H7 (cell line): Measurements from ENCODE around the gene MOGAT1. TPM values are rescaled to one million over a fixed set of nuclear protein-coding genes. Genes with fewer than 3 reads are reported as not detected.

Experiments
- DNase-seq: peaks from one replicate; pipeline ENCODE4 v3.0.0; 2012
- H3K27me3 ChIP-seq: 2 replicates; pipeline ENCODE4 v1.6.0; 2011; ENCODE audit warnings: mild to moderate bottlenecking, low read length; ENCODE audit not compliant: control insufficient read depth, insufficient read depth
- H3K36me3 ChIP-seq: replicated peaks from 2 replicates; pipeline ENCODE4 v1.5.1; 2011; ENCODE audit warnings: low read length; ENCODE audit not compliant: control insufficient read depth, insufficient read depth
- H3K4me3 ChIP-seq: 2 replicates; pipeline ENCODE4 v1.5.1; 2011; ENCODE audit warnings: low read depth, mild to moderate bottlenecking, control low read depth, low read length, moderate library complexity; ENCODE audit not compliant: insufficient read depth
- total RNA-seq: library from RNA; depleted of rRNA; stranded (reverse); fragments of >200 nt; shearing (Covaris generic); gene quantifications from 2 replicates; pipeline ENCODE4 v1.2.3, GENCODE V29; 2014

Gene MOGAT1
- total RNA-seq, 1 experiment from 2014 or later: not detected

DNA sequence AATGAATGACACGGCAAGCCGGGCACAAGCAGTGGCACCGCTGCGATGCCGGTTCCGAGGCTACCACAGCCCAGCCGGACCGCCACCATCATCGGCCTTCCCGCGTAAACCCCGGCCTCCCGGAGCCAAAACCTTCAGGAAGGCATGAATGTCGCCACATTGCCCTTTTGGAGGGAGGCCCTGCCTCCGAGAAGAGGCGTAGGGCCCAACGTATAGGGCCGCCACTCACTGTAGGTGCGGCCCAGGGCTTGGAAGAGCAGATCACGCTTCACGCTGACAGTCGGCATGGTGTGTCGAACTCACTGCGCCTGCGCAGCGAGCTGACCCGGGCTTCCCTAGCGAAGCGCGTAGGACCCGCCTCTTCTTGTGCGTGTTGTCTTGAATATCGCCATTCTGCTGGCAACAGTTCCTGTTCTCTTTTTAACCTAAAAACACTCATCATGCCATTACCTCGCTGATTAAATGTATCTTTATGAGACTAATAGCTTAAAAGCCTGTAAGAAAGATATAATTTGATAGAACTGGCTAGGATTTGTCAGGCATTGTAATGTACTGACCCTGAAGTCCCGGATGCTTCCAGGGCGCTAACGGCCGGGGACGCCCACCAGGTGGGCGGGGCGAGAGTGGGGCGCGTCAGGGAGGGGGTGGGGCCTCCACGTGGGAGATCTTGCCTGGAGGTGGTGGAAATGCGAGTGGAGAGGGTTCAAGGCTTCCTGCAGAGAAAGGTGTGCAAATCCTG is 15.5 kb upstream of the MOGAT1 start, which contains the start of gene FARSB:
TSS of gene FARSB (minus strand) at position 306 of the 739 bp plus-strand sequence. CDS start at position 287, 19 bp downstream.
- Histone ChIP-seq H3K27me3 (no peaks in the 10 kb centered on the region), H3K4me3 (peak within 1 kb of the TSS; percentile 97), H3K36me3 (no peaks in the 10 kb centered on the region)
- peak; percentile 94 for DNase-seq

DNA sequence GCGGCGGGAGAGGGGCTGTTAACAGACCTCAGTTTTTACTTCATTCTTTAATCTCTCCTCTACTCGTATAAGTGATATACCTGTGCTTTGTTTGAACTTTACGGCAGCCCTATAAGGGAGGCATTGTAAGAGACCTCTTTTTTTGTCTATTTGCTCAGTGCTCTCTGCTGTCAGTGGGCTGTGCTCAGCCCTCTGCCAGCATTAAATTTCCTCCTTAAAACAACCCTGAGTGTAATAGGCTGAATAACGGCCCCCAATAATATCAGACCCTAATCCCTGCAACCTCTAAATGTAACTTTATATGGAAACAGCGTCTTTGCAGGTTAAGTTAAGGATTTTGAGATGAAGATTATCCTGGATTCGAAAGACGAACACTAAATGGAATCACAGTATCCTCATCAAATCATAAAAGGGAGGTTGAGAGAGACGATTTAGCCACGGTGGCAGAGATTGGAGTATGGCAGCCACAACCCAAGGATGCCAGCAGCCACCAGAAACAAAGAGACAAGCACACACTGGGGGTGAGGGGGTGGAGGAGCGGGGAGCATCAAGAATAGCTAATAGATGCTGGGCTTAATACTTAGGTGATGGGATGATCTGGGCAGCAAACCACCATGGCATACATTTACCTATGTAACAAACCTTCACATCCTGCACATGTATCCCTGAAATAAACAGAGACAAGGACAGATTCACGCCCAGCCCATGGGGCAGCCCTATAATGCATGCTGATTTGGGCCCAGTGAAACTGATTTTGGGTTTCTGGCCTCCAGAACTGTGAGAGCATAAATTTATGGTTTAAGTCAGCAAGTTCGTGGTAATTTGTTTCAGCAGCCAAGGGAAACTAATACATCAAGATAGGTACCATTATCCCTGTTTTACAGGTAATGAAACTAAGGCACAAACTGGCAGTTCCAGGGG is 14.7 kb upstream of the MOGAT1 start:
- DNase-seq: peak; percentile 21
- Histone ChIP-seq H3K36me3 (no peaks in the 10 kb centered on the region), H3K4me3 (peak overlapping the region; percentile 97), H3K27me3 (no peaks in the 10 kb centered on the region)

DNA sequence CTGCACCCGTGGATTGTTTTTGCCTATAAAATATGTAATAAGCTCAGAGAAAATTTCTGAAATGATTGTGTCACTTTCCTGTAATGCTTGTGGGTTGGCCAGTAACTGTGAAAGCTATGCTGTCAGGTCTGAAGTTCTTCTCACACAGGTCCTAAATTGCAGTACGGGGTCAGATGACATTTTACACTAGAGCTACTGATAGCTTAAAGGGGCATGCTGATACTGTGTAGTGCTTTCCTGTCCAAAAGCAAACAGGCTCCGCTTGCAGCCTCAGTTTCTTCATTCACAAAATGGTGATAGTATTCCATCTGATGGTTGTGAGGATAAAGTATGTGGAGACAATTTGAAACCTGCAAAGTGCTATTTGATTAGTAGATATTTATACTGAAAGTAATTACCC is 8.0 kb upstream of the MOGAT1 start:
- Histone ChIP-seq H3K36me3 (no peaks in the 10 kb centered on the region), H3K4me3 (no peak overlapping the region), H3K27me3 (no peaks in the 10 kb centered on the region)
- DNase-seq: no peak

DNA sequence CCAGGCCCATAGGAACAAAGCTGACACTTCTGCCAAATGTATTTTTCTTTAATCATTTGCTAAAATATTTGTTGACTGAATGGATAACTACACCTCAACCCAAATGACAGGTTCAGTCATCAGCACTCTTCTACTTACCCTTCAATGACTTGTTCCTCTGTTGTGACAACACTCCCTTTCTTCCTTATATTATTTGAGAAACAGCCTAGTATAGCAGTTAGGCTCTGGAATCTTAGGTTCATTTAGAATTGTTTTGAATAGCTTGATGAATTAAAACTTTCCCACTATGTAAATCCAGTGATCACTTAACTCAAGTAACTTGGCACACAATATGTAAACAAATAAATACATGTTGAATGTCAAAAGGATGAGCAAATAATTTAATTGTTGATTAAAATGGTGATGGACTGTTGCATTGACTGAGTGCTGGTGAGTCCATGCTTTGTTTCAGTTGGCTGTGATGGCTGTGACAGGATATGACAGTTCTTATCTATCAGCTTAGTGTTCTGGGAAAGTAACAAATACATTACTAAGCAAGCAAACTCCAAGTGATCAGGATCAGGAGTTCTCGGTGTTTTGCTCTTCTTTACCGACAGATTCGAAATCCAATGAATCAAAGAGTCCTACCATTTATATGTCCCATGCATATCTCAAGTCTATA is 2.8 kb upstream of the MOGAT1 start:
- Histone ChIP-seq H3K27me3 (peaks cover 29% of the 10 kb centered on the region), H3K36me3 (no peaks in the 10 kb centered on the region), H3K4me3 (no peak overlapping the region)
- no peak for DNase-seq

DNA sequence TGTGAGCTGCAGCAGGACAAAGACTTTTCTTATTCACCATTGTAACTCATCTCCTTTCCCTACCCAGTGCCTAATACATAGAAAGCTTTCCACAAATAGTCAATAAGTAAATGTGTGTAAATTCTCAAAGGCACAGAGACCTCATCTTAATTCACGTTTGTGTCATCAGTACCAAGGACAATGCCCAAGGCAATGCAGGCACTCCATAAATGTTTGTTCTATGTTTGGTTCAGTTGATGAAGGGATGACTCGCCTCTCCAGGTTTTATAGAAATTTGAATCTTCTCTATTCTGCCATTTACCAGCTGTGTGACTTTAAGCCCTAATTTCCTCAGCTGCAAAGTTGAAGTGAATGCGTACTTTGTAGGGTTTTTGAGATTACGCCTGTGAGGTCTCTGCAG is 2.1 kb upstream of the MOGAT1 start:
- peaks cover 29% of the 10 kb centered on the region for H3K27me3 ChIP-seq
- H3K4me3 ChIP-seq: no peak overlapping the region
- no peaks in the 10 kb centered on the region for H3K36me3 ChIP-seq
- DNase-seq: no peak

DNA sequence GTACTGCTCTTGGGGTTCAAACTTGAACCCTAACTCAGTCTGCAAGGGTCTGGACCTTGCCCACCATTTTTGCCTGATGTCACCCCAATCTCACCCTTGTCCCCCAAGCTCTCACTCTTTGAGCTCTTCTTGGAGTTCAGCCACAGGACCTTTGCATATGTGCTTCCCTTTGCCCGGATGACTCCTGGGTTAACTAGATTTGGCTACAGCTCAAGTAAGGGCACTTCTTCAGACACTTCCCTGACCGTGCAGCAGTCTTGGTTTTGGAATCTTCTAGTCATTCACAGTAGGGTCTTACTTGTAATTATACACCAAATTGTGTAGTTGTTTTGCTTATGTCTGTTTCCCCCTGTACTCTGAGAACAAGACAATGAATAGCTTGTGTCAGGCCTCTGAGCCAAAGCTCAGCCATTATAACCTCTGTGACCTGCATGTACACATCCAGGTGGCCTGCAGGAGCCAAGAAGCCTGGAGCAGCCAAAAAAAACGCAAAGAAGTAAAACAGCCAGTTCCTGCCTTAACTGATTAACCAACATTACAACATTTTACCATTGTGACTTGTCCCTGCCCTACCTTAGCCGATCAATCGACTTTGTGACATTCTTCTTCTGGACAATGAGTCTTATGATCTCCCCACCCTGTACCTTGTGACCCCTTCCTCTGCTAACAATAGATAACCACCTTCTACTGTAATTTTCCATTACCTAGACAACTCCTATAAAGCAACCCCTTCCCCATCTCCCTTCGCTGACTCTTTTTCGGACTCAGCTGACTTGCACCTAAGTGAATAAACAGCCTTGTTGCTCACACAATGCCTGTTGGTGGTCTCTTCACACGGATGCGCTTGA is 1.0 kb upstream of the MOGAT1 start:
- H3K27me3 ChIP-seq: peaks cover 29% of the 10 kb centered on the region
- DNase-seq: no peak
- no peak overlapping the region for H3K4me3 ChIP-seq
- H3K36me3 ChIP-seq: no peaks in the 10 kb centered on the region

DNA sequence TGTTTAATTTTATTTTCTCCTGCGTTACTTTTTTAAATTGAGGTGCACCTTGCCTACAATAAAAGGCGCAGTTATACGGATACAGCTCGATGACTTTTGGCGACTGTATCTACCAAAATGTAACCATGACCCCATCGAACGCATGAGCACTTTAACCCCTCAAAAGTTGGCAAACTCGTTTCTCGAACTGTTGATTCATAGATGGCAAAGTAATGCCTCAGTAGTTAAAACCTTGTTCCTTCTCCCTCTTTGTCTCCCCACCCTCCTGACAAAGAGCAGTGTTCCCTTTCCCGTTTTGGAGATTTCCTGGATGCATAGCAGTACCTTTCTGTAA is 577 bp downstream of the MOGAT1 start:
- peak overlapping the region; percentile 63 for H3K4me3 ChIP-seq
- DNase-seq: peak; percentile 22
- H3K27me3 ChIP-seq: peaks cover 29% of the 10 kb centered on the region
- H3K36me3 ChIP-seq: no peaks in the 10 kb centered on the region

DNA sequence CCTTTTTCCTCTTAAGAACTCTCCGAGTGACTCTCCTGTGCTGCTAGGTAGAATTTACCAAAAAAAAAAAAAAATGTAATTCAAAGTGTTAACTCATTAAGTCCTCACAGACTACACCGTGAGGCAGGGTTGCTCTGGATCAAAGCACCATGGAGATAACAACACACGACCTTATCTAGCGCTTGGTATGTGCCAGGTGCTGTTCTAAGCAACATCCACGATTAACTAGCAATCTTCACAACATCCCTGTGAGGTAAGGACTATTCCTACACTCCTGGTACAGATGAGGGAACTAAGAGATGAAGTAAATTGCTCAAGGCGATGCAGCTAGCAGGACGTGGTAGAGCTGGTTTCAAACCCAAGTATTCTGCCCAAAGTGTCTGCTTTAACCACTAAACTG is 1.8 kb downstream of the MOGAT1 start:
- DNase-seq: no peak
- H3K4me3 ChIP-seq: no peak overlapping the region
- peaks cover 29% of the 10 kb centered on the region for H3K27me3 ChIP-seq

DNA sequence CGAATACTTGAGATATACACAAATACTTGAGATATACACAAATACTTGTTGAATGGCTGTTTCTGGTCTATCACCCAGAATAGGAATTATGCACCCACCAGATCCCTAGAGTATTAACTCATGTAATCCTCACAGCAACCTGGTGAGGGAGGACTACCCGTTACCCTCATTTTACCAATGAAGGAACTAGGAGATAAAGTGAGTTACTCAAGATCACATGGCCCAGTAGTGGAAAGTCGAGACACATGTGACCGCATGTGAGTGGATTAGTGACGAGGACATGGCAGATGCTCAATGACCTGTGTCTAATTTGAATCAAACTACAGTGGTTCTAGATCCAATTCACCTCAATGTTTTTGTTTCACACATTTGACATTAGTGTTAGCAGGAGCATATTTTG is 2.4 kb downstream of the MOGAT1 start:
- no peak for DNase-seq
- H3K27me3 ChIP-seq: peaks cover 29% of the 10 kb centered on the region
- no peak overlapping the region for H3K4me3 ChIP-seq
- H3K36me3 ChIP-seq: no peaks in the 10 kb centered on the region

More for the DNA sequence above, 1.8 kb downstream of the MOGAT1 start:
- H3K36me3 ChIP-seq: no peaks in the 10 kb centered on the region

DNA sequence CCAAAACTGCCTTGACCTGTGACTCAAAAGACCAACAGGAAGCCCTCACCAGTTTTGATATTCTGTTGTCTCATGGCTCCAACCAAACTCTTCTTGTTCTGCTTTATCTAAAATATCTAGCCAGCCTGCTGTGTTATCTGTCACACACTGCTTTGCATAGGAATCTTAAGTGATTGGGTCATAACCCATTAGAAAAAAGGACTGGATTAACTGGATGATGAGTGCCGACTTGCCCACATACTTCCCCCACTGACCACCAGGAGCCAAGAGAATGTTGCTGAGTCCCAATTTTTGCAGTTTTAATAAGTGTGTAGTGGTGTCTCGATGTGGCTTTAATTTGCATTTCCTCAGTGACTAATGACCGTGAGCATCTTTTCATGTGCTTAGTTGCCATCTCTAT is 6.5 kb downstream of the MOGAT1 start:
- Histone ChIP-seq H3K4me3 (no peak overlapping the region), H3K27me3 (peaks cover 1% of the 10 kb centered on the region; the same call in 1 of the 2 replicates), H3K36me3 (no peaks in the 10 kb centered on the region)
- DNase-seq: no peak

DNA sequence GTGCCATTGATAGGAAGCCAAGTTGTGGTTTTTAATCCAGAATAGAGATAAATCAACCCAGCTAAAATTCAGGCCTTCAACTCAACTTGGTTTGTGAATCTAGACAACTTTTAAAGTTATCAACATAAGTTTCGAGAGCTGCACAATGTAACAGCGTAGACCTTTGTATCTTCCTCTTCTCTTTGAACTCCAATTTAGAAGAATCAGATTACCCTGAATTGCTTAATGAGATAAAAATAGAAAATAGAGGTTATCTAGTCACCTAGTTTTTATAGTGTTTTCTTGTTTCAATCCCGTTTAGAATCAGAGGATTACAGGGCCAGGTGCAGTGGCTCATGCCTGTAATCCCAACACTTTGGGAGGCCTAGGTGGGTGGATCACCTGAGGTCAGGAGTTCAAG is 12.3 kb downstream of the MOGAT1 start:
- Histone ChIP-seq H3K36me3 (no peaks in the 10 kb centered on the region), H3K4me3 (no peak overlapping the region), H3K27me3 (no peaks in the 10 kb centered on the region)
- DNase-seq: no peak

DNA sequence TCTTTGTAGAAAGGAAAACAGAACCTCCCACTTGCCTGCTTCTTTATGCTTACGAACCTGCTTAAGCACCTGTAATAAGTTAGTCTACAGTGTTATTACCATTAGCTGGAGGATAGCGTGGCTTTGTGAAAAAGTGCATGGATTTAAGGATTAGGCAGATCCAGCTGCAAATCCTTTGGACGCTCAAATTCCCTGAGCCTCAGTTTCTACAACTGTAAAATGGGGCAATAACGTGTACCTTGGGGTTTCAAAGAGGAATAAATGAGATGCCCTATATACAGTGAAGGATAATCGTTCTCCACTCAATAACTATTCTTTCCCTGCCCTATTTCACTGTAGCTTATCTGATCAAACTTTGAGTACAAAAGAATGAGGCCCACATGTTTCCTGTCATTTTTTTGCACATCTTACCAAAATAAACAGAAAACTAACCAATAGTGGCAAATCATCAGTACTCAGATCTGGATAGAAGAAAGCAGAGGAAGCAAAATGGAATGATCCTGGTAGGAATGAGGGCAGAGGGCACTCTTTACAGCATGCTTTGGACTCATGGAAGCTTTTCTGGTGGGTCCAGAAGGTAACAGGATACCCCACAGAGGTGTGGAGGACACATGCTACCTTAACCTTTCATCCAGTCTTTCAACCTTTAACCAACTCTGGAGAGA is 14.8 kb downstream of the MOGAT1 start:
- Histone ChIP-seq H3K27me3 (no peaks in the 10 kb centered on the region), H3K36me3 (no peaks in the 10 kb centered on the region)
- no peak for DNase-seq

DNA sequence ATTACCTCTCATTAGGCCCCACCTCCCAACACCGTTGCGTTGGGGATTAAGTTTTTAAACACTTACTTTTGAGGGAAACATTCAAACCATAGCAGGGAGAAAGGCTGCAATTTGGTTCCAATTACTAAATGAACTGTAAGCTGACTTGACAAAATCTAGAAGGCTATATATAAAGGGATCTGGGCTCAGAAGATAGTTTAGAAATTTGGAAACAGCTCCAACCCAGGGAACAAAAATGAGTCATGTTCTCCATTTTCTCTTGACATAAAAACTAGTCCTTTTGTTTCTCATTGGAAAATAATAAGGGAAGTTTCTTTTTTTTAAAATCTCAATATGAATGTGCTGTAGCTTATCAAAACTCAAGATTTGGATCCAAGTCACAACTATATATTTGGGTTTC is 17.5 kb downstream of the MOGAT1 start:
- no peak overlapping the region for H3K4me3 ChIP-seq
- no peaks in the 10 kb centered on the region for H3K27me3 ChIP-seq
- DNase-seq: no peak
- H3K36me3 ChIP-seq: no peaks in the 10 kb centered on the region

More for the DNA sequence above, 14.8 kb downstream of the MOGAT1 start:
- no peak overlapping the region for H3K4me3 ChIP-seq
